ENCODE results near the gene TCF7L2. TPM values are rescaled to one million over a fixed set of nuclear protein-coding genes. Genes with fewer than 3 reads are reported as not detected.

Gene TCF7L2
- total RNA-seq, 4 donors from 2014 or later: 12.7 to 59.9 (median 16.1) TPM

DNA sequence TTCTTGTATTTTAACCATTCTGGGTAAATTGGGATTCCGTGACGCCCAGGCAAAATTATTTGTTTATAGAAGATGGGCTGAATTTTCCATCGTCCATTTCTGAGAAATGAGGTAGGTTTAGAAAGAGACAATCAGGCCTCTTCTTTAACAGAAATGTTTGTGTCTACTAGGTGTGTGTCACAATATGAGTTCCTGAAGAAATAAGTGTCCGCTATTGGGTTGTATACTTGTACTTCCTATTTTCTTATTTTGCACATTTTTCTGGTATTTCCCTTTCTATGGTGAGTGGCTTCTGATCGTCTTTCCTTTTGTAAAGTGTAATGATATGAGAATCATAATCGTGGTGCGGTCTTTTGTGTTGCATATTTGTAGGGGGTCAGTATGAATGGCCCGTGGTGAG is 83.9 kb downstream of the TCF7L2 start:
- Histone ChIP-seq H3K27me3 (no peaks in the 10 kb centered on the region), H3K4me1 (peaks cover 0 to 5% of the 10 kb centered on the region in 2 donors), H3K27ac (no peak overlapping the region), H3K36me3 (no peaks in the 10 kb centered on the region), H3K4me3 (no peak overlapping the region), H3K9me3 (no peaks in the 10 kb centered on the region)
- intact Hi-C loops (cut with DNase I; ENCODE audit: low total_unique reads): no loop called here
- no peak for DNase-seq
- TF ChIP-seq POLR2A (IDR thresholded peaks at IDR 0.05) (no peak), CTCF (IDR thresholded peaks at IDR 0.05) (no peak)

DNA sequence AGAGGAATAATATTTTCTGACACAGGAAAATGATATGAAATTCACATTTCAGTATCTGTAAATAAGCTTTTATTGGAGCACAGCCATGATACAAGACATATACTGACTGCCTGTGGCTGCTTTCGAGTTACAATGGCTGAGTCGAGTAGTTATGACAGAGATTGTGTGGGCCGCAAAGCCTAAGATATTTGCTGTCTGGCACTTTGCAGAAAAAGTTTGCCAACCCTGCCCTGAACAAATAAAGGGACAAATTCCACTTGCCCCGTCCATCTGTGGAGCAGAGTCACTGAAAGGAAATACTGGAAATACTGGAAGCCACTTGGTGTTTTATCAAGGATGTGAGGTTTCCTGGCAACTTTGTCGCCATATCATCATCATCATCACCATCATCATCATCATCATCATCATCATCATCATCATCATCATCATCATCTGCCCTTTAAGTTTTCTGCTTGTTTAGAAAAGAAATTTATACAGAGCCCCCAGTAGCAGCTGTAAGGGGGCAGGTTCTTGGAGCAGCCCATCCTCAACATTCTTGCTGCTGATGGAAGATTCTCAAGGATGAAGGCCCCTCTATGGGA is 85.8 kb downstream of the TCF7L2 start:
- Histone ChIP-seq H3K36me3 (no peaks in the 10 kb centered on the region), H3K9me3 (no peaks in the 10 kb centered on the region), H3K27ac (no peak overlapping the region), H3K4me3 (no peak overlapping the region), H3K4me1 (peaks cover 0 to 1% of the 10 kb centered on the region in 2 donors), H3K27me3 (no peaks in the 10 kb centered on the region)
- intact Hi-C loops (cut with DNase I; ENCODE audit: low total_unique reads): no loop called here
- no peak for DNase-seq
- TF ChIP-seq CTCF (IDR thresholded peaks at IDR 0.05) (no peak), POLR2A (IDR thresholded peaks at IDR 0.05) (no peak)

- Histone ChIP-seq H3K27ac (no peak overlapping the region), H3K36me3 (no peaks in the 10 kb centered on the region), H3K4me3 (no peak overlapping the region), H3K9me3 (no peaks in the 10 kb centered on the region), H3K27me3 (no peaks in the 10 kb centered on the region), H3K4me1 (no peaks in the 10 kb centered on the region)
- intact Hi-C loops (cut with DNase I; ENCODE audit: low total_unique reads): no loop called here
- TF ChIP-seq POLR2A (IDR thresholded peaks at IDR 0.05) (no peak), CTCF (IDR thresholded peaks at IDR 0.05) (no peak)
- no peak for DNase-seq
Observed at GRCh38 chr10:113036619-113037018, 86.6 kb downstream of the TCF7L2 start.

DNA sequence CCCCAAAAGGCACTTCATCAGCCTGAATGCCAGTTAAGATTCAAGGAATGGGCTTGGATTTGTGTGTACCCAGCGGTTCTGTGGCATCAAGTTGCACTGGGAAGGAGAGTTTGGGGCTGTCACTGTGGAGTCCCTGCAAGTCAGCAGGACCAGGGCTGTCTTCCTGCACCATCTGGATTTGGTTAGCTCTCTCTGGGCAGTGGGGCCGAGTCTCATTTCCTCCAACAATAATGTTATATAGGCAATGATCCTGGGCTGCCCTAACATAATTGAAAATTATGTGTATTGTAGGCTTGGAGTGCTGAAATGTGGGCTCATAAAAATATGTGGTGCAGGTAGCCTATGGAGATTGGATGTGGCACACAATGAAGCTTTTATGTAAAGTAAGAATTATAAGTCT is 87.2 kb downstream of the TCF7L2 start:
- no peak for TF ChIP-seq CTCF (IDR thresholded peaks at IDR 0.05)
- Histone ChIP-seq H3K36me3 (no peaks in the 10 kb centered on the region), H3K27me3 (no peaks in the 10 kb centered on the region), H3K27ac (no peak overlapping the region), H3K4me1 (no peaks in the 10 kb centered on the region), H3K9me3 (no peaks in the 10 kb centered on the region), H3K4me3 (no peak overlapping the region)
- DNase-seq: no peak
- intact Hi-C loops (cut with DNase I; ENCODE audit: low total_unique reads): no loop called here

GRCh38 chr10:113038183-113038582 is 88.1 kb downstream of the TCF7L2 start:
- H3K4me1 ChIP-seq: no peaks in the 10 kb centered on the region
- H3K4me3 ChIP-seq: no peak overlapping the region
- H3K27ac ChIP-seq: no peak overlapping the region
- no peaks in the 10 kb centered on the region for H3K27me3 ChIP-seq
- no peaks in the 10 kb centered on the region for H3K9me3 ChIP-seq
- TF ChIP-seq POLR2A (IDR thresholded peaks at IDR 0.05): no peak
- TF ChIP-seq CTCF (IDR thresholded peaks at IDR 0.05): no peak
- intact Hi-C loops (cut with DNase I; ENCODE audit: low total_unique reads): no loop called here
- no peak for DNase-seq
- H3K36me3 ChIP-seq: no peaks in the 10 kb centered on the region
